Endothelial cell of umbilical vein (primary cell): Measurements from ENCODE around the gene SNCB.

Source experiments
- CTCF ChIP-seq, 2 donors: IDR thresholded peaks; 1 replicate in 1 of 2; 2 replicates in 1 of 2; pipeline ENCODE4 v1.5.1; 2011; ENCODE audit warnings: low read length in 2 of 2, mild to moderate bottlenecking in 2 of 2, moderate library complexity in 2 of 2, control low read depth in 1 of 2, inconsistent platforms in 1 of 2, low read depth in 1 of 2; ENCODE audit not compliant: insufficient read depth in 1 of 2; ENCODE audit errors: extremely low read depth in 1 of 2
- EZH2 ChIP-seq: IDR thresholded peaks from 2 replicates; pipeline ENCODE4 v1.6.1; 2012; ENCODE audit warnings: borderline replicate concordance, low read depth, mild to moderate bottlenecking, moderate library complexity, low read length, inconsistent platforms; ENCODE audit not compliant: severe bottlenecking
- FOS ChIP-seq: IDR thresholded peaks from 2 replicates; pipeline ENCODE4 v1.6.1; 2011; ENCODE audit warnings: mild to moderate bottlenecking, low read length, moderate library complexity, borderline replicate concordance; ENCODE audit not compliant: insufficient read depth
- JUN ChIP-seq: IDR thresholded peaks from 2 replicates; pipeline ENCODE4 v1.6.1; 2011; ENCODE audit warnings: borderline replicate concordance, low read depth; ENCODE audit not compliant: insufficient read length, insufficient read depth
- MAX ChIP-seq: IDR thresholded peaks from 2 replicates; pipeline ENCODE4 v1.6.1; 2011; ENCODE audit not compliant: insufficient read depth, insufficient read length
- POLR2A ChIP-seq: IDR thresholded peaks from 2 replicates; pipeline ENCODE4 v1.6.1; 2012; ENCODE audit warnings: low read depth, mild to moderate bottlenecking, control low read depth, low read length
- POLR2AphosphoS5 ChIP-seq: IDR thresholded peaks from 2 replicates; pipeline ENCODE4 v1.6.1; 2012; ENCODE audit warnings: low read depth, mild to moderate bottlenecking, control low read depth, low read length, moderate library complexity; ENCODE audit not compliant: insufficient read depth

- TF ChIP-seq CTCF (IDR thresholded peaks at IDR 0.05; ENCODE audit: extremely low read depth in 1 of 2, insufficient read depth in 1 of 2, low read depth in 1 of 2, low read length in 2 of 2) (peak; percentile 20 to 35), EZH2 (no peak), MAX (no peak), FOS (no peak), POLR2A (no peak), JUN (no peak), POLR2AphosphoS5 (no peak)
These were observed 20.5 kb downstream of the SNCB start, which contains the start of gene GPRIN1 for GRCh38 chr5:176609724-176610434.
